ENCODE data around the gene ST14.

The ST14 gene

GRCh38 chr11:130198964-130199363, 39.4 kb downstream of the ST14 start (continued):
- no peak for TF ChIP-seq ZSCAN5A (tag by site-specific recombination; IDR thresholded peaks at IDR 0.05)
- TF ChIP-seq CTCF (tag by site-specific recombination; IDR thresholded peaks at IDR 0.05): no peak
- TF ChIP-seq, protein P1, sequence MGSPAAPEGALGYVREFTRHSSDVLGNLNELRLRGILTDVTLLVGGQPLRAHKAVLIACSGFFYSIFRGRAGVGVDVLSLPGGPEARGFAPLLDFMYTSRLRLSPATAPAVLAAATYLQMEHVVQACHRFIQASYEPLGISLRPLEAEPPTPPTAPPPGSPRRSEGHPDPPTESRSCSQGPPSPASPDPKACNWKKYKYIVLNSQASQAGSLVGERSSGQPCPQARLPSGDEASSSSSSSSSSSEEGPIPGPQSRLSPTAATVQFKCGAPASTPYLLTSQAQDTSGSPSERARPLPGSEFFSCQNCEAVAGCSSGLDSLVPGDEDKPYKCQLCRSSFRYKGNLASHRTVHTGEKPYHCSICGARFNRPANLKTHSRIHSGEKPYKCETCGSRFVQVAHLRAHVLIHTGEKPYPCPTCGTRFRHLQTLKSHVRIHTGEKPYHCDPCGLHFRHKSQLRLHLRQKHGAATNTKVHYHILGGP (tag by site-specific recombination; IDR thresholded peaks at IDR 0.05): no peak
- no peak for TF ChIP-seq ZNF48 (tag by site-specific recombination; IDR thresholded peaks at IDR 0.05)
- no peak for TF ChIP-seq ZNF843 (tag by site-specific recombination; IDR thresholded peaks at IDR 0.05)
- TF ChIP-seq GLIS2 (tag by site-specific recombination; IDR thresholded peaks at IDR 0.05): no peak

DNA sequence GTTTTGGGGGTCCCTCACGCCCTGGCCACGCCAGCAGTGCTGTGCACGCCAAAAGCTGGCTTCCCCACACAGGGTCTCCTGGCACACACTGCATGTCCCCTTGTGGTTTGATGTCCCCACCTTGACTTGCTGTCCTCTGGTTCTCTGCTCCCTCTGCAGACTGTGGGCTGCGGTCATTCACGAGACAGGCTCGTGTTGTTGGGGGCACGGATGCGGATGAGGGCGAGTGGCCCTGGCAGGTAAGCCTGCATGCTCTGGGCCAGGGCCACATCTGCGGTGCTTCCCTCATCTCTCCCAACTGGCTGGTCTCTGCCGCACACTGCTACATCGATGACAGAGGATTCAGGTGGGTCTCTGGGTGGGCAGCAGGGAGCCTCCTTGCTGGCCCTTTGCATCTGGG, 40.2 kb downstream of the ST14 start:
- no peaks in the 10 kb centered on the region for H3K36me3 ChIP-seq (ENCODE audit: control insufficient read depth in 2 of 2, insufficient read depth in 1 of 2, low read length in 2 of 2)
- POLR2A ChIA-PET: no interaction called here

More for the DNA sequence above, 40.2 kb downstream of the ST14 start:
- Histone ChIP-seq H3K27ac (ENCODE audit: extremely low read depth, low read depth, low read length) (no peak overlapping the region), H3K4me1 (ENCODE audit: control insufficient read depth, insufficient read depth, low read length) (no peaks in the 10 kb centered on the region), H3K9me3 (ENCODE audit: control insufficient read depth, insufficient read depth, low read depth, low read length) (no peaks in the 10 kb centered on the region), H3K4me3 (ENCODE audit: low read depth, low read length) (no peak overlapping the region)
- no peak for TF ChIP-seq WT1 (tag by site-specific recombination; IDR thresholded peaks at IDR 0.05)
- TF ChIP-seq HOXA7 (CRISPR knock-in tag; IDR thresholded peaks at IDR 0.05; ENCODE audit: borderline replicate concordance): no peak
- TF ChIP-seq ZBTB11 (tag by site-specific recombination; conservative IDR thresholded peaks at IDR 0.05; ENCODE audit: low read depth): no peak
- TF ChIP-seq ZNF510 (tag by site-specific recombination; IDR thresholded peaks at IDR 0.05; ENCODE audit: insufficient replicate concordance): no peak
- no peak for TF ChIP-seq ZNF354C (tag by site-specific recombination; IDR thresholded peaks at IDR 0.05; ENCODE audit: borderline replicate concordance, low read depth)
- no peak for TF ChIP-seq ZNF324 (tag by site-specific recombination; IDR thresholded peaks at IDR 0.05)
- no peak for TF ChIP-seq ZNF692 (tag by site-specific recombination; IDR thresholded peaks at IDR 0.05)
- TF ChIP-seq YY2 (tag by site-specific recombination; IDR thresholded peaks at IDR 0.05): no peak
- TF ChIP-seq ZNF558 (tag by site-specific recombination; IDR thresholded peaks at IDR 0.05): no peak
- TF ChIP-seq ZNF112 (tag by site-specific recombination; IDR thresholded peaks at IDR 0.05): no peak
- TF ChIP-seq ZNF423 (tag by site-specific recombination; IDR thresholded peaks at IDR 0.05): no peak
- TF ChIP-seq ZNF10 (tag by site-specific recombination; IDR thresholded peaks at IDR 0.05): no peak
- no peak for TF ChIP-seq ZSCAN5A (tag by site-specific recombination; IDR thresholded peaks at IDR 0.05)
- no peak for TF ChIP-seq ZNF776 (tag by site-specific recombination; IDR thresholded peaks at IDR 0.05; ENCODE audit: borderline replicate concordance)
- no peak for TF ChIP-seq ZBTB49 (tag by site-specific recombination; IDR thresholded peaks at IDR 0.05; ENCODE audit: low read depth)
- TF ChIP-seq, protein P2, sequence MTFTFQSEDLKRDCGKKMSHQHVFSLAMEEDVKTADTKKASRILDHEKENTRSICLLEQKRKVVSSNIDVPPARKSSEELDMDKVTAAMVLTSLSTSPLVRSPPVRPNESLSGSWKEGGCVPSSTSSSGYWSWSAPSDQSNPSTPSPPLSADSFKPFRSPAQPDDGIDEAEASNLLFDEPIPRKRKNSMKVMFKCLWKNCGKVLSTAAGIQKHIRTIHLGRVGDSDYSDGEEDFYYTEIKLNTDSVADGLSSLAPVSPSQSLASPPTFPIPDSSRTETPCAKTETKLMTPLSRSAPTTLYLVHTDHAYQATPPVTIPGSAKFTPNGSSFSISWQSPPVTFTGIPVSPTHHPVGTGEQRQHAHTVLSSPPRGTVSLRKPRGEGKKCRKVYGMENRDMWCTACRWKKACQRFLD (tag by site-specific recombination; IDR thresholded peaks at IDR 0.05): no peak
- TF ChIP-seq ZNF157 (tag by site-specific recombination; IDR thresholded peaks at IDR 0.05): no peak
- TF ChIP-seq GFI1B (tag by site-specific recombination; IDR thresholded peaks at IDR 0.05): no peak
- CTCF ChIA-PET: no interaction called here
